Psoas muscle (tissue), 8 donors: ENCODE data around the gene F10. TPM values are rescaled to one million over a fixed set of nuclear protein-coding genes. Genes with fewer than 3 reads are reported as not detected.
"Not testable (repeated sequence)": the region's sequence is repeated elsewhere in the genome, so short reads cannot be mapped to it uniquely, and the experiment has no call there.

Experiments
- ATAC-seq, 4 donors: fragments of 200-7000 bp; cut with Tn5 transposase; one replicate each; pipeline ENCODE4 v1.9.1; 2020; ENCODE audit warnings: moderate library complexity in 3 of 4, mild to moderate bottlenecking in 2 of 4
- DNase-seq, 2 donors: peaks; one replicate each; pipeline ENCODE4 v3.0.0-alpha.2; 2020
- H3K27ac ChIP-seq: fragments of 200-600 bp; one replicate; pipeline ENCODE4 v1.8.0; 2022
- H3K27me3 ChIP-seq, 3 donors: fragments of 200-600 bp in 1 of 3; one replicate each; pipeline versions ENCODE4 v1.6.1 to v1.8.0; 2013 to 2022; ENCODE audit warnings: low read length in 2 of 3, mild to moderate bottlenecking in 2 of 3, moderate library complexity in 1 of 3; ENCODE audit not compliant: insufficient read depth in 3 of 3
- H3K36me3 ChIP-seq, 2 donors: fragments of 200-600 bp in 1 of 2; one replicate each; pipeline versions ENCODE4 v1.6.1 to v1.8.0; 2013 to 2022; ENCODE audit warnings: low read depth in 1 of 2, mild to moderate bottlenecking in 1 of 2, moderate library complexity in 1 of 2; ENCODE audit not compliant: insufficient read depth in 1 of 2
- H3K4me1 ChIP-seq: fragments of 200-600 bp; one replicate; pipeline ENCODE4 v1.8.0; 2022
- H3K4me3 ChIP-seq: fragments of 200-600 bp; one replicate; pipeline ENCODE4 v1.8.0; 2022; ENCODE audit warnings: mild to moderate bottlenecking
- H3K9me3 ChIP-seq: fragments of 200-600 bp; one replicate; pipeline ENCODE4 v1.8.0; 2022
- WGBS, 3 donors: extraction: QIAGEN DNeasy Blood & Tissue Kit; methylation state at CpG; one replicate each; pipeline versions ENCODE4 v1.1.6 to v1.1.7; 2013; 5-methylcytosine and 5-hydroxymethylcytosine counted together
- intact Hi-C, 2 donors: fragments of 100-400 bp; cut with DNase I; formaldehyde crosslinking; loops; one replicate each; pipeline versions ENCODE4 v1.11.0 to v1.14.2; 2022
- polyA plus RNA-seq, 3 donors: library from polyadenylated mRNA; stranded (reverse); fragments of 200-250 nt; gene quantifications; one replicate each; pipeline ENCODE4 v1.2.3, GENCODE V29; 2013
- total RNA-seq, 4 donors: library from RNA; stranded (reverse); fragmentation: NEBNext Ultra II Directional in 2 of 4; extraction: Animal tissue kit (Norgen Biotek cat#: 25700) in 2 of 4; gene quantifications; one replicate each; pipeline versions ENCODE4 v1.2.1 to v1.2.4, GENCODE V29; 2021 to 2023
- TF ChIP-seq, protein P1 (sequence below): fragments of 200-600 bp; IDR thresholded peaks from one replicate; pipeline ENCODE4 v1.8.0; 2022; ENCODE audit warnings: antibody characterized with exemption
- donor health status: healthy with polysubstance abuse.
- donor health status: DM: no; HTN: no; CAD: no; lungs with moderate emphysema.
- donor health status: Bipolar disorder and iron deficiency.
- donor health status: healthy.
- donor health status: DM: yes; HTN: yes; CAD: no.
- donor health status: DM: no; HTN: no; CAD: no.
- donor health status: DM: no; HTN: no; CAD: no.
- donor health status: DM: yes; HTN: yes; CAD: no.

Gene F10
- total and polyA plus RNA-seq, 7 donors: 0.63 to 4.9 (median 1.5) TPM

DNA sequence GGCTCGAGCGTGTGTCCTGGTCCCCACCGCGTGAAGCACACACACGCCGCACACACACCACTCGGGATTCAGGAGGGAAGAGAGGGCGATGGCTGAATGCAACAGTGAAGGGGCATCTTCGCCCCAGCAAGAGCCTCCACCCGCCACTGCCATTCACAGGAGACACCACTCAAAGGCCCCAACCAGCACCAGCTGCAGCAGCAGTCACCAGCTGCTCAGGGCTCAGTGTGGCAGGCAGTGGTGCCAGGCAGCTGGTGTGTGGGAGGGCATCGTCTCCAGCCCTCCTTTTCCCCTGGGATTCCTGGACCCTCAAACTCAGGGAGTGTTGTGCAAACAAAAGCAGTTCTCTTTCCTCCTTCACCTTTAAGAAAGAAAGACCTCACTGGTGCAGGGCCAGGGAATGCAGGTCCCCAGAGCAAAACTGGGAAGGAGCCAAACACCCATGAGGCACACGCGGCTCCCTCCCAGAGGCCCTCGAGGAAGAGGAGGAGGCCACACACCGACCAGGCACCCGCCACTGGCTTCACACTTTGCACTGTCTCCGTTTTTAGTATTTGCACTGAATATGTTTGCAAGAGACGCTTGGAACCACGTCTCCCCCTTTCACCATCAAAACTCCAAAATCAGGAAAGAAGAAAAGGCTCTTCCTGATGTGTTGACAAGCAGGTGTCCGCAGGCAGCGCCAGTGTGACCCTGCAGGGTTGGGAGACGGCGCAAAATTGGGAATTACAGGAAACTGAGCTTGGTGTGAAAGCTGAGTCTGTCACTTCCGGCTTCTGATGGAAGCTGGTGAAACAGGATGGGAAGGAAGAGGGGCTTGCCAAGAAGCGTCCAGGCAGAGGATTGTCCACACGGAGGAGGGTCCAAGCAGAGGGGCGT, 43.5 kb upstream of the F10 start:
- H3K36me3 ChIP-seq: peaks cover 0 to 18% of the 10 kb centered on the region in 2 donors
- ATAC-seq: no peak

DNA sequence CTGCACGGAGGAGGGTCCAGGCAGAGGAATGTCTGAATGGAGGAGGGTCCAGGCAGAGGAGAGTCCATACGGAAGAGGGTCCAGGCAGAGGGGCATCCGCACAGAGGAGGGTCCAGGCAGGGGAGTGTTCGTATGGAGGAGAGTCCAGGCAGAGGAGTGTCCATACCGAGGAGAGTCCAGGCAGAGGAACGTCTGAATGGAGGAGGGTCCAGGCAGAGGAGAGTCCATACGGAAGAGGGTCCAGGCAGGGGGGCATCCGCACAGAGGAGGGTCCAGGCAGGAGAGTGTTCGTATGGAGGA, 42.9 kb upstream of the F10 start:
- intact Hi-C loops: loop anchor here in 1 of 2 donors (5.0 kb wide), 1 partner anchor 47 kb away; no protein-coding TSS in a partner anchor
- not testable (repeated sequence) for H3K27ac ChIP-seq, ATAC-seq, H3K4me1 ChIP-seq, DNase-seq, H3K4me3 ChIP-seq, H3K9me3 ChIP-seq
- H3K36me3 ChIP-seq: peaks cover 0 to 14% of the 10 kb centered on the region in 2 donors
- 44 to 60% (median 58%) methylated on average over 6 to 7 of the region's 9 CpGs for WGBS, 3 donors
- peaks cover 0 to 23% (median 7%) of the 10 kb centered on the region in 3 donors for H3K27me3 ChIP-seq

More for the DNA sequence above, 43.5 kb upstream of the F10 start:
- Histone ChIP-seq H3K4me3 (no peak overlapping the region), H3K27ac (no peak overlapping the region), H3K27me3 (peaks cover 0 to 23% (median 7%) of the 10 kb centered on the region in 3 donors), H3K4me1 (no peaks in the 10 kb centered on the region), H3K9me3 (no peaks in the 10 kb centered on the region)
- DNase-seq: peak in 1 of 2 donors; percentile 29
- TF ChIP-seq, protein P1, sequence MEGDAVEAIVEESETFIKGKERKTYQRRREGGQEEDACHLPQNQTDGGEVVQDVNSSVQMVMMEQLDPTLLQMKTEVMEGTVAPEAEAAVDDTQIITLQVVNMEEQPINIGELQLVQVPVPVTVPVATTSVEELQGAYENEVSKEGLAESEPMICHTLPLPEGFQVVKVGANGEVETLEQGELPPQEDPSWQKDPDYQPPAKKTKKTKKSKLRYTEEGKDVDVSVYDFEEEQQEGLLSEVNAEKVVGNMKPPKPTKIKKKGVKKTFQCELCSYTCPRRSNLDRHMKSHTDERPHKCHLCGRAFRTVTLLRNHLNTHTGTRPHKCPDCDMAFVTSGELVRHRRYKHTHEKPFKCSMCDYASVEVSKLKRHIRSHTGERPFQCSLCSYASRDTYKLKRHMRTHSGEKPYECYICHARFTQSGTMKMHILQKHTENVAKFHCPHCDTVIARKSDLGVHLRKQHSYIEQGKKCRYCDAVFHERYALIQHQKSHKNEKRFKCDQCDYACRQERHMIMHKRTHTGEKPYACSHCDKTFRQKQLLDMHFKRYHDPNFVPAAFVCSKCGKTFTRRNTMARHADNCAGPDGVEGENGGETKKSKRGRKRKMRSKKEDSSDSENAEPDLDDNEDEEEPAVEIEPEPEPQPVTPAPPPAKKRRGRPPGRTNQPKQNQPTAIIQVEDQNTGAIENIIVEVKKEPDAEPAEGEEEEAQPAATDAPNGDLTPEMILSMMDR: no peak
- intact Hi-C loops: no loop called here
- 25 to 41% (median 25%) methylated on average over 24 to 27 of the region's 27 CpGs for WGBS, 3 donors

DNA sequence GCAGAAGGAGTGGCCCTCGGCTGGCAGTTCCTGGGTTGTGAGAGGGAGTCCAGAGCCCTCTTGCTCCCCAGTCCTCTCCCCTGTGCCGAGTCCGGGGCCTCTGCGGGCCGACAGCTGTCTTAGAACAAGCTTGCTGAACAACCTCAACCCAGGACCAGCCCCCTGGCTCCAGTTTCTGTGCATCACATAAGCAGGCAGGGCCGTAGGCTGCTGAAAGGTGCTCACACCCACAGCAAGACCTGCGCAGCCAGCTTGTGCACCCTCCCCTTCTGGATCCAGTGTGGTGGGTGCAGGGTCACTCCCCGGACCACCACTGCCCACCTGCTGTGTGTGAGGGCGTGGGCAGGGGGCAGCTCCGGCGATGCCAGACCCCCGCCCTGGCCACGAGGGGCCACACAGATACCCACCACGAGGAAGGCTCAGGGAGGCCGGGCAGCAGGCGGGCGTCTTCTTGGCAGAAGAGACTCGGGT, 42.2 kb upstream of the F10 start:
- intact Hi-C loops: loop anchor here in 1 of 2 donors (5.0 kb wide), 1 partner anchor 48 kb away; no protein-coding TSS in a partner anchor
- peaks cover 0 to 14% of the 10 kb centered on the region in 2 donors for H3K36me3 ChIP-seq
- H3K27me3 ChIP-seq: peaks cover 0 to 23% (median 7%) of the 10 kb centered on the region in 3 donors
- 77 to 82% (median 82%) methylated on average over 16 to 18 of the region's 18 CpGs for WGBS, 3 donors
- no peaks in the 10 kb centered on the region for H3K9me3 ChIP-seq
- H3K4me3 ChIP-seq: no peak overlapping the region
- H3K27ac ChIP-seq: no peak overlapping the region
- ATAC-seq (no peak), DNase-seq (peak in 1 of 2 donors; percentile 48)
- TF ChIP-seq, protein P1: no peak
- H3K4me1 ChIP-seq: no peaks in the 10 kb centered on the region

DNA sequence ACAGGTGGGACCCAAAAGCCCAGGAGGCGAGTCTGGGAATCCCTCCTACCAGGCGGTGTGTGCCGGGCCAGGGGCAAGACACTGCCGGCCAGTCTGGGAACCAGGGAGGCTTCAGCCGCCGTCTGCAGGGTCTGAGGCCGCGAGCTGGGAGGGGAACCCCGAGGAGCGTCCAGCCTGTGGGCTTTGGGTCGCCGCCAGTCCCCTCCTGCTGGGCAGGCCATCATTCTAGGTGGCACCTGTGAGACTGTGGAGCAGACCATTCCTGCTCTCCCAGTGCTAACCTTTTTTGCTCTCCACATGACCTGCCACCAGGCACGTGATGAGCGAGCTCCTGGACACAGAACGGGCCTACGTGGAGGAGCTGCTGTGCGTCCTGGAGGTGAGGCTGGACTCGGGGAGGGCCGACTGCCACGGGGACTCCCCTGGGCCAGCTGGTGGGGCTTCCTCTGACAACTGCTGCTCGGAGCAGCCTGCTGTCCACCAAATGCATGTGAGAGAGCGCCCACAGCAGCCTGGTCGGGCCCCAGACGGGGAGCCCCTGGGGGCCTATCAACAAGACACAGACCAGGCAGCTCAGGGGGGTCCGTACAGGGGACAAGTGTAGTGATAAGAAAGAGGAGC, 41.6 kb upstream of the F10 start:
- intact Hi-C loops: loop anchor here in 1 of 2 donors (5.0 kb wide), 1 partner anchor 49 kb away; no protein-coding TSS in a partner anchor
- DNase-seq (peak in 1 of 2 donors; percentile 38), ATAC-seq (no peak)
- Histone ChIP-seq H3K27ac (no peak overlapping the region), H3K36me3 (peaks cover 0 to 10% of the 10 kb centered on the region in 2 donors), H3K9me3 (no peaks in the 10 kb centered on the region), H3K4me1 (no peaks in the 10 kb centered on the region), H3K27me3 (peaks cover 0 to 23% (median 7%) of the 10 kb centered on the region in 3 donors), H3K4me3 (no peak overlapping the region)
- TF ChIP-seq, protein P1: no peak
- 79 to 84% (median 83%) methylated on average over 25 of the region's 25 CpGs for WGBS, 3 donors
